Measurements from ENCODE around the gene ERLIN1.

DNA sequence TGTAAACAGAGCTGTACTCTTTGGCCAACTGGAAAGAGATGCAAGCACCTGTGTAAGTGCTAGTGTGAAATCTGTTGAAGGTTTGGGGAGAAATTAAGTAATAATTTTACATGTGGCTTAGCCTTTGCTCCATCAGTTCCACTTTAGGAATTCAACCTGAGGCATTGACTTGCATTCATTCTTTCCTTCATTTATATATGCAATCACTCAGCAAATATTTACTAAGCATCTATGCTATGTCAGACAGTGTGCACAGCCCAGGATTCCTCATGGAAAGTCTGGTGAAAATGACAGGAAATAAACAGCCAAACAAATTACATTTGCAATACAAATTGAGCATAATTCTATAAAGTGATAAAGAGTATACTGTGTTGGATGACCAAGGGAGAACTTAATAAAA, 50.3 kb downstream of the ERLIN1 start:
- TF ChIP-seq POLR2AphosphoS5 (IDR thresholded peaks at IDR 0.05; ENCODE audit: low read length) (no peak), NR2C2 (IDR thresholded peaks at IDR 0.05; ENCODE audit: borderline replicate concordance, control insufficient read depth, insufficient read length, low read depth) (no peak), POU2F2 (IDR thresholded peaks at IDR 0.05; ENCODE audit: borderline replicate concordance, low read depth, low read length) (no peak), MXI1 (IDR thresholded peaks at IDR 0.05; ENCODE audit: low read depth, low read length) (no peak), SIX5 (IDR thresholded peaks at IDR 0.05; ENCODE audit: low read depth, low read length, severe bottlenecking) (no peak), RCOR1 (conservative IDR thresholded peaks at IDR 0.05; ENCODE audit: low read depth, low read length) (no peak), GABPA (IDR thresholded peaks at IDR 0.05; ENCODE audit: low read depth) (no peak)
- TF ChIP-seq, protein P1, sequence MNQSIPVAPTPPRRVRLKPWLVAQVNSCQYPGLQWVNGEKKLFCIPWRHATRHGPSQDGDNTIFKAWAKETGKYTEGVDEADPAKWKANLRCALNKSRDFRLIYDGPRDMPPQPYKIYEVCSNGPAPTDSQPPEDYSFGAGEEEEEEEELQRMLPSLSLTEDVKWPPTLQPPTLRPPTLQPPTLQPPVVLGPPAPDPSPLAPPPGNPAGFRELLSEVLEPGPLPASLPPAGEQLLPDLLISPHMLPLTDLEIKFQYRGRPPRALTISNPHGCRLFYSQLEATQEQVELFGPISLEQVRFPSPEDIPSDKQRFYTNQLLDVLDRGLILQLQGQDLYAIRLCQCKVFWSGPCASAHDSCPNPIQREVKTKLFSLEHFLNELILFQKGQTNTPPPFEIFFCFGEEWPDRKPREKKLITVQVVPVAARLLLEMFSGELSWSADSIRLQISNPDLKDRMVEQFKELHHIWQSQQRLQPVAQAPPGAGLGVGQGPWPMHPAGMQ (IDR thresholded peaks at IDR 0.05; ENCODE audit: borderline replicate concordance): no peak
- TF ChIP-seq, protein P2, sequence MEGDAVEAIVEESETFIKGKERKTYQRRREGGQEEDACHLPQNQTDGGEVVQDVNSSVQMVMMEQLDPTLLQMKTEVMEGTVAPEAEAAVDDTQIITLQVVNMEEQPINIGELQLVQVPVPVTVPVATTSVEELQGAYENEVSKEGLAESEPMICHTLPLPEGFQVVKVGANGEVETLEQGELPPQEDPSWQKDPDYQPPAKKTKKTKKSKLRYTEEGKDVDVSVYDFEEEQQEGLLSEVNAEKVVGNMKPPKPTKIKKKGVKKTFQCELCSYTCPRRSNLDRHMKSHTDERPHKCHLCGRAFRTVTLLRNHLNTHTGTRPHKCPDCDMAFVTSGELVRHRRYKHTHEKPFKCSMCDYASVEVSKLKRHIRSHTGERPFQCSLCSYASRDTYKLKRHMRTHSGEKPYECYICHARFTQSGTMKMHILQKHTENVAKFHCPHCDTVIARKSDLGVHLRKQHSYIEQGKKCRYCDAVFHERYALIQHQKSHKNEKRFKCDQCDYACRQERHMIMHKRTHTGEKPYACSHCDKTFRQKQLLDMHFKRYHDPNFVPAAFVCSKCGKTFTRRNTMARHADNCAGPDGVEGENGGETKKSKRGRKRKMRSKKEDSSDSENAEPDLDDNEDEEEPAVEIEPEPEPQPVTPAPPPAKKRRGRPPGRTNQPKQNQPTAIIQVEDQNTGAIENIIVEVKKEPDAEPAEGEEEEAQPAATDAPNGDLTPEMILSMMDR (IDR thresholded peaks at IDR 0.05 in 2 of 3, conservative IDR thresholded peaks at IDR 0.05 in 1 of 3; ENCODE audit: control insufficient read depth in 2 of 3, extremely low read depth in 1 of 3, insufficient read depth in 1 of 3, low read depth in 3 of 3, low read length in 3 of 3): no peak
- TF ChIP-seq, protein P3, sequence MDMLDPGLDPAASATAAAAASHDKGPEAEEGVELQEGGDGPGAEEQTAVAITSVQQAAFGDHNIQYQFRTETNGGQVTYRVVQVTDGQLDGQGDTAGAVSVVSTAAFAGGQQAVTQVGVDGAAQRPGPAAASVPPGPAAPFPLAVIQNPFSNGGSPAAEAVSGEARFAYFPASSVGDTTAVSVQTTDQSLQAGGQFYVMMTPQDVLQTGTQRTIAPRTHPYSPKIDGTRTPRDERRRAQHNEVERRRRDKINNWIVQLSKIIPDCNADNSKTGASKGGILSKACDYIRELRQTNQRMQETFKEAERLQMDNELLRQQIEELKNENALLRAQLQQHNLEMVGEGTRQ (IDR thresholded peaks at IDR 0.05; ENCODE audit: borderline replicate concordance, low read depth, low read length): no peak
